ENCODE results near the gene UMAD1.

UMAD1 gene

DNA sequence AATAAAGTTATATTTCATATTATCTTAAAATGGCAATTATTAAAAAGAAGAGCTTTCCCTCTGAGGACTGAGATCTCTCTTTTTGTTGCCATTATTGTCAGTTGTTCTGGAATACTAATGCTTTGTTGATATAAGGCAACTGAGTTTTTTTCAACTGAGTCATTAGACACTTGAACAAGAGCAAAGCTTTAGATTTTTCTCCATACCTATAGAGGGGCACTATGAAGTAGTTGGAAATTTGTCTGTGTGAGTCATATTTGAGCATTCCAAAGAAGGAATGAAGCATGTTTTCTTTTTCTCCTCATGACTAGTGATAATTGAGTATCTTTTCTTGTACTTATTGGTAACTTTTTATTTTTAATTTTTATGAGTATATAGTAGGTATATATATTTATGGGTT, 53.3 kb downstream of the UMAD1 start:
- no peak for DNase-seq (ENCODE audit: low spot score)

DNA sequence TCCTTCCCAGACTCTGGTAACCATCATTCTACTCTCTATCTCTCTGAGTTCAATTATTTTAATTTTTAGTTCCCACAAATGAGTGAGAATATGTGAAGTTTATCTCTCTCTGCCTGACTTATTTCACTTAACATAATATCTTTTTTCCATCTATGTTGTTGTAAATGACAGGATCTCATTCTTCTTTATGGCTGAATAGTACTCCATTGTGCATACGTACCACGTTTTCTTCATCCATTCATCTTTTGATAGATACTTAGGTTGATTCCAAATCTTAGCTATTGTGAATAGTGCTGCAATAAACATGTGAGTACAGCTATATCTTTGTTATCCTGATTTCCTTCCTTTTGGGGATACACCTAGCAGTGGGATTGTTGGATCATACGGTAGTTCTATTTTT, 54.0 kb downstream of the UMAD1 start:
- DNase-seq (ENCODE audit: low spot score): no peak

DNA sequence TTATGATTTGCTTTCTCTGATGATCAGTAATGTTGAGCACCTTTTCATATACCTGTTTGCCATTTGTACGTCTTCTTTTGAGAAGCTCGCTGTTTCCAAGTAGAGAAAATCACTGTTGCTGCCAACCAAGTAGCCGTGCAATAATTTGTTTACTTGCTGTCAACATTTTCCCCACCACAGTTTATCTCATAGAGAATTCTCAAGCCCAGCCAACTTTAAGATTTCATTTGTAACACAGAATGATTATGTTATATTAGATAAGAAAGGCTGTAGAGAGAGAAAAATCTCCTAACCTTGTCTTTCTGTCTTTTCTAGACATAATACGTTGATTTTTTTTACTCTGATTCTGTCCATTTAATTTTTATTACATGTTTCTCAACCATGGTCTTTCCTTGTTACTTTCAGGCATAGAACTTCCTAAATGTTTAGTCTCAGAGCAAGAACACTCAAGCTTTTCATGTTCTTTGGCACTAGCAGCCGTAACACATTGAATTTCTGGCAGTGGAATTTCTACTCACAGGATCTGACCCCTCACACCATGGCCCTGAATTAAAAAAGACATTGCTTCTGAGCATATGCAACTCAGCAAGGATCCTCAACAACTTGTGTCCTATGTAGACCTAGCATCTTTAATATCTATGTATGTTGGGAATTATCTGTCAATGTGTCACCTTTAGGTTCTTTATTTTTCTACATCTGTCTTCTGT, 54.7 kb downstream of the UMAD1 start:
- no peak for DNase-seq (ENCODE audit: low spot score)

DNA sequence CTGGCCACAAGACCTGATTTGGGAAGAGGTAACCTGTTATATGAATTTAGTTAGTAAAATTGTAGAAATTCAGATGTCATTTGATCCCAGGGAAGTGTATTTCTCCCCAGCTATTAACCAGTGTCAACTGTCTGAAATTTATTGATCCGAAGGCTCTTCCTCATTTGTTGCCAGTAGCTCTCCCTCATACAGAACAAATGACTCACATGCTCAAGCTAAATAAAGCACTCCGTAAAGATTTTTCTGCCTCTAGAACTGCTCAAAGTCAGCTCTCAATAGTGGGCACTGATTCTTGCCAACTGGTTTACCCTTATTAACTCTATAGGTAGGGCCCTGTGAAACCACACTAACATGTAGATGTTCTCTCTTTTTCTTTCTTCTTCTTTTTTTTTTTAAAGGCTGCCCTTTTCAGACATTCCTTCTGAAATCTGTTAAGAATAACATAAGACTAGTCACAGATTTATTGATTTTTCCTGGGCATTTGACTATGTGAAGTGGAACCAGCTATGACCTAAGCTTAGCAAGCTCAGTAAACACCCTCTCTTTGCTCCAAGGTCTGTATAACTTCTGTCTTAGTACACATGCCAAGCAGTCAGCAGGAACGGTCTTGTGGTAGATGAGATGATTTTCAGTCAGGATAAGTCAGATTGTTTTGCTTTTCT, 56.0 kb downstream of the UMAD1 start:
- no peak for DNase-seq (ENCODE audit: low spot score)

DNA sequence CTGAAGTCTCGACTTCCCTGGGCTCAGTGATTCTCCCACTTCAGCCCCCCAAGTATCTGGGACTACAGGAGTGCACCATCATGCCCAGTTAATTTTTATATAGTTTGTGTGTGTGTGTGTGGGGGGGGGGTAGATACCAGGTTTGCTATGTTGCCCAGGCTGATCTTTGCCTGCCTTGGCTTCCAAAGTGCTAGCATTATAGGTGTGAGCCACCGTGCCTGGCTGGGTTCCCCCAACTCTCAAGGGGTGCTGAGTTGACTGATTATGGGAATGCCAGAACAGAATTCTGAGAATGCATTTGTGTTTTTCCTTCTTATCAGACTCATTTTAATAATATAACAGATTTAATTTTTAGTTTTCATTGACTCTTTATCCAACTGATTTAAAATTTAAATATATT, 58.4 kb downstream of the UMAD1 start:
- DNase-seq (ENCODE audit: low spot score): no peak

DNA sequence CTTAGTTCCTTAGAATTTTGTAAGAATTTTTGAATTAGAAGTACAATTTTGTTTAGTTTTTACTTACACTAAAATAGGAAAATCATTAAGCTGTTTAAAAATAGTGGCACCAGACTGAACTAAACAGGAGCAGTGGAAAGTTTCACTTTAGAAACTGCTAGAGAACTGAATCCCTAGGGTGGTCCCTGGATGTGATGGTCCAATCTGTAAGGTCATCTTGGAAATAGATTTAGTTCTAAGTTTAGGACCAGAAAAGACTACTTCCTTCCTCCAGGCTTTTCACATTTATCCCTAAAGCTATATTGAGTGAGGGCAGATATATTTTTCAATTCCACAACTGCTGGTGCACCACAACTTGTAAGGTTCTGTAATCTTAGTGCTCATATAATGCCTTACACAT, 58.8 kb downstream of the UMAD1 start:
- DNase-seq (ENCODE audit: low spot score): no peak

DNA sequence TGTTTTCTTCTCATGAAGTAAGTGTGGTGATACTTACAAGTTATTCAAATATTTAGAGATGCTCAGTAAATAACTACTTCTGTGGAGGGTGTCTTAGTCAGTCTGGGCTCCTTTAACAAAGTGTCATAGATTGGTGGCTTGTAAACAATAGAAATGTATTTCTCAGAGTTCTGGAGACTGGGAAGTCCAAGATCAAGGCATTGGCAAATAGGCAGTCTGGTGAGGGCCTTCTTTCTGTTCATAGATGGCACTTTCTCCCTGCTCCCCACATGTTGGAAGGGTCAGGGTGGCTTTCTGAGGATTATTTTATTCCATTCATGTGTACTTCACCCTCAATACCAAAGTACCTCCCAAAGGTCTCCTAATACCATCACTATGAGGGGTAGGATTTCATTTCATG, 59.4 kb downstream of the UMAD1 start:
- no peak for DNase-seq (ENCODE audit: low spot score)

DNA sequence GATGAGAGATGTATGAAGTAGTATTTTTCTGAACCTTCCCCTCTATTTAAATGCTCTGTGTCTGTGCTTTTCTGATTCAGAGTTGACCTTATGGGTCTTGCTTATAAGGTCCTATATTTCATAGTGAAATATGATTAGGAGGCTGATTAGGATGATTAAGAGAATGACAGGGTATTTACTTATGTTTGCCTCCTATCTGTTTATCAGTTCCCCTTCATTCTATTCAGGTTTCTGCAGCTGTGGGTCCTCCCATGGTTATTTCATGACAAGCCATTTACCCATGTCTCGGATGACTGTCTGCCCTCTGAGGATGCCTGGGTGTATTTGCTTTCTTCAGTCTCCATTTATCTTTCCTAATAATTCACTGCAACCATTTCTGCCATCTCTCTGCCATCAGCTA, 61.0 kb downstream of the UMAD1 start:
- no peak for DNase-seq (ENCODE audit: low spot score)

DNA sequence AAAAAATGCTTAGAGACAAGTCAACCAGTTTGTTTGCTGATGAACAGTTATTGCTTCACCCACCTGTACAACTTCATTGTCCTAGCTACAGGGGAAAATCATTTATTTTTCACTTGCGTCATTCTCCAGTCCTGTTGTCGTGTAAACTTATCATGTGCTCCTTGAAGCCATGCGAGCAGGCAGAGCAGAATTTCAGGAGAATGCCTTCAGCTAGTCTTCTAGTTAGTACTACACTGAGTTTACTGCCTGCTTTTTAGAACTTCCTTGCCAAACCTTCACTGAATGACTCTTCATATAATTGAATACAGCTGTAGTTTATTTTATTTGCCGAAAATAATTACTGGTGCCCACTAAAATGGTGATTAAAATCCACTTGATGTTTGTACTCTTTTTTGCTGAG, 62.3 kb downstream of the UMAD1 start:
- DNase-seq (ENCODE audit: low spot score): no peak

DNA sequence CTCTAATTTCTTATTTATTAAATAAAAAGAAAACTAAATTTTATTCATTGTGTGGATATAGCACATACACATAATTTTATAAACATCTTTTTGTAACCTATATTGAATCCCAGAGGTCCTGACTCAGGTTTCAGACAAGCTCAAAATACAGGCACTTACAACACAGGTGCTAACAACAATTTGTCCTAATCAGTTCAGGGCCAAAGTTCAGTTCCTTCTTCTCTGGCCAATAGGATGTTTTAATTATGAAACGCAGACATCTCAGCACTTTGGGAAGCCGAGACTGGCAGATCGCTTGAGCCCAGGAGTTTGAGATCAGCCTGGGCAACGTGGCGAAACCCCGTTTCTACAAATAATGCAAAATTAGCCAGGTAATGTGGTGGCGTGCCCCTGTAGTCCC, 62.9 kb downstream of the UMAD1 start:
- DNase-seq (ENCODE audit: low spot score): peak; percentile 23

DNA sequence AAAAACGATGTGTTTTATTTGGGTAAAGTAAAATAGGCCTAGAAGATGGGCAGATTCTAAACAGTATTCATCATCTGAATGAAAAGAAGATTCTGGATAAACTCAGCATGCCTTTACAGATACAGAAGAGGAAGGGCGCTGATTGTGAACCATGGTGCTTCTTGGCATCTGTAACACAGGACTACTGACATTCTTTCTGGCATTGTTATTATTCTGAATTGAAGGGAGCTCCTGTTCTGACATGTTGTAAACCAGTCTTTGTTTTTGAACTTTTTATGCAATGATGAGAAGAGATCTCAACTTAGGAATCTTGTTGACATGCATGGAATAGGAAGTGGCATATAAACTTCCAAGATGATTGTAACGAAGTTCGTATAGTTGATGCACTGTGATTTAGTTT, 64.3 kb downstream of the UMAD1 start:
- DNase-seq (ENCODE audit: low spot score): no peak

DNA sequence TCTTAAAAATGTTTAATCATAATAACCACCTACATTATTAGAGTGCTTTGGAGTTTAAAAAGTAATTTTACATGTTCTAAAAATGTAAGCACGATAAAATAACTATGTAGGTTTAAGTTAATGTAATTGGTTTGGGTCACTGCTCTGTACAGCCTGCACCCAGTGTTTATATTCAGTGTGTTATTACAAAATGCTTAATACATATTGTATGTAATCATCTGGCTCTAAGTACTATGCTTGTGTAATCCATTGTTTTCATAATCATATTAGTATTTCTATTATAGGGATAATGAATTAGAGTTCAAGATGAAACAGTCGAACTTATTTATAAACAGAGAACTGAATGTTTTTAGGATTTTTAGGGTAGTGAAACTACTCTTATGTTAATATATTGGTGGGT, 64.8 kb downstream of the UMAD1 start:
- no peak for DNase-seq (ENCODE audit: low spot score)

DNA sequence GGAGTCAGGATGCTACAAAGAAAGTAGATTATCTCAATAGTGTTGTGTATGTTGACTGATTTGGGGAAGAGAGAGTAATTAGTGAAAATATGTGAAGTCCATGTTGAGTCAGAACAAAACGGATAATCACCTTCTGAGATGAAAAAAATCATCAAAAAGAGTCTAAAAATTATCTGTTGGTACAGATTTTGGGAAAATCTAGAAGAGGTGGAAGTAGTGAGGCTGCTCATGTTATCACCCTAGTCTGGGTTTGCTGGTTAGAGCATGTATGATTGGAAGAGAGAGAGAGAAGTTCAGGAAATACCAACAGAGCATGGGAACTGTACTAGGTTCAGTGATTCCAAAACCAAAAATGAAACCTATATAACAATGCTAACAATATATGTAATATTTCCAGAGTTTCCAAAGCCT, 65.6 kb downstream of the UMAD1 start:
- no peak for DNase-seq (ENCODE audit: low spot score)

DNA sequence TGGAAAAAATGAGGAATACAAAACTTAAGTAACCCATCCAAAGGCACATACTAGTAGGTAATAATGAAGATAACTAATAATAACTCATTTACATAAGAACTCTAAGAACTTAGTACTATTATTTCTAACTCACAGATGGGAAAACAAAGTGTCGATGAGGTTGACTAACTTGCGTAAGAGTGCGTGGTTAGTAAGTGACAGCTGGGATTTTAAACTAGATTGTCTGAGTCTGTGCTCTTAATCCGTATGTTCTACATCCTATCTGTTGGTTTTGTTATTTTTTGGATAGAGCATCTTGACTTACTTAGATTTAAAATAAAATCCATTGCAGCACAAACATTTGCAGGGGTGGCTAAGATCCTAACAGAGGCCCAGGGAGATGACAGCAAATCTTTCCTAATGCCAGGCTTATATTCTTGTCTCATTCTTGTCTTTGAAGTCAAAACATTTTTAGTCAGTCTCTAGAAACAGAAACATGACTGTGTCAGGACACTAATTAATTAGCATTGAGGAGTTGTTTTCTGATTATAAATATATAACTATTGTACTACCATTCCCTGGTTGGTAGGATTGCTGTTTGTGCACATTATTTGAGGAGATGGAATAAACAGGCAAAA, 66.1 kb downstream of the UMAD1 start:
- DNase-seq (ENCODE audit: low spot score): no peak

DNA sequence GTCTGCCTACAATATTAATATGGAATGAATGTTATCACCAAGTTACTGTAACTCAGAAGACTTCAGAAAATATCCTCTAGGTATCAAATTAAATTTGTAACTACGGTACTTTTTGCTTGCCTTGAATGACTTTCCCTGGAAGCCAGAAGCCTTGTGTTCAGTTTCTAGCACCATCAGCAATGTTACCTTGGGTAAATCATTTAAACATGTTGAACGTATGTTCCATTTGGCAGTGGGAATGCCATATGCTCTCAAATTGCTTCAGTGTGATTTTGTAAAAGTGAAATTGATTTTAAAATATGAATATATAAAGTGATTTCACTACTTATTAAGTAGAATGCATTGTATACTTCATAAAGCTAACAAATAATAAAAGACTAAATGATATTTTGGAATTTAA, 66.7 kb downstream of the UMAD1 start:
- DNase-seq (ENCODE audit: low spot score): no peak

DNA sequence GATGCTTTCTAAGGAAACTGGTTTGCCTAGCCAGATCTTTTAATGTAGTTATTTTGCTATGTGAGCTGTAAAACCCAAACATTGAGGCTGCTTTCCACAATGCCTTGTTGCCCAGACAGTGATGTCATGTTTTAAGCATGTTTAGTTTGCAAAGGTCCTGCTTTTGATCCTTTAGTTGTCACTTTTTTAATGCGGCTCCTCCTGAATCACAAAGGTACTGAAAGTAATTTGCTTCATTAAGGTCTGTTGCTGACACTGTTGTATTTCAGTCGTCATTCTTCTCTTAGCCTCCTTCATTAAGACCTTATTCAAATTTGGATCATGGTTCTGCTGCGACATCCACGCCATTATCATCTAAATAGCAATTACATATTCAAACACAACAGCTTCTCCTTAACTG, 67.3 kb downstream of the UMAD1 start:
- DNase-seq (ENCODE audit: low spot score): no peak

DNA sequence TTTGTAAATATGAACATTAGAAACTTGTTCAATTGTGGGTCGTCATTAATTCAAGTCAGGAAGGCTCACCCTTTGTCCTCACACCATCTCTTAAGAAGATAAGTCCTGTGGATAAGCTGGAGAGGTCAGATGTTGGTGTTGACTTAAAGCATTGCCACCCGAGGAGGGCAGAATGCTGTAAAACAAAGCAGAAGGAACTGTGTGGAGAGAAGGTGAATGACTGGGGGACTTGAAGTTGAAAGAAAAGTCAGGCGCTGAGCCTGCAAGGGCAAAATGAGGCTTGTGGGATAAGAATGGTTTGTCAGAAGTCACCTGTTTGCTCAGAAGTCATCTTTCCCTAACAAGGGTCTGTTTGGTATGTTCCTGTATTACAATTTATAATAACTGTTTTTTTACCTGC, 68.7 kb downstream of the UMAD1 start:
- DNase-seq (ENCODE audit: low spot score): no peak

DNA sequence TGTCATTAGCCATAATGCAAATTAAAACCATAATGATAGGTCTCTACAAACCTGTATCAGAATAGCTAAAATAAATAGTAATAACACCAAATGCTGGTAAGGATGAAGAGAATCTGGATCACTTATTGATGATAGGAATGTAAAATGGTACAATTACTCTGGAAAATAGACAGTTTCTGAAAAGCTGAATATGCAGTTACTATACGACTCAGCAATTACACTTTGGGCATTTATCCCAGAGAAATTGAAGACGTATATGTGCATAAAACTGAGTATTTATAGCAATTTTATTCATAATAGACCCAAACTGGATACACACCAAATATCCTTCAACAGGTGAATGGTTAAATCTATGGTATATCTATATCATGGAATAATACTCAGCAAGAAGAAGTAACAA, 69.9 kb downstream of the UMAD1 start:
- DNase-seq (ENCODE audit: low spot score): no peak

DNA sequence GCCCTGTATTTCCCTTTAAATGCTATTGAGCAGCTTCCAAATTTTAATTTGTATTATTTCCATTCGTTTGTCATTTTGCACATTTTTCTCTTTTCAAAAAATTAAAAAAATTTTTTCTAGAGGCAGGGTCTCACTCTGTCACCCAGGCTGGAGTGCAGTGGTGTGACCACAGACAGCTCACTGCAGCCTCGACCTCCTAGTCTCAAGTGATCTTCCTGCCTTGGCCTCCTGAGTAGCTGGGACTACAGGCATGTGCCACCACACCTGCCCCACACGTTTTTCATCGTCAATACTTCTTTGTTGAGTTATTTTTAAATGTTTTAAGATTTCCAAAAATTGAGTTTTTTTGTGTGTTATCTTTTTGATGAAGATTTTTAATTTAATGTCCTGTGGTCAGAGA, 73.2 kb downstream of the UMAD1 start:
- no peak for DNase-seq (ENCODE audit: low spot score)

DNA sequence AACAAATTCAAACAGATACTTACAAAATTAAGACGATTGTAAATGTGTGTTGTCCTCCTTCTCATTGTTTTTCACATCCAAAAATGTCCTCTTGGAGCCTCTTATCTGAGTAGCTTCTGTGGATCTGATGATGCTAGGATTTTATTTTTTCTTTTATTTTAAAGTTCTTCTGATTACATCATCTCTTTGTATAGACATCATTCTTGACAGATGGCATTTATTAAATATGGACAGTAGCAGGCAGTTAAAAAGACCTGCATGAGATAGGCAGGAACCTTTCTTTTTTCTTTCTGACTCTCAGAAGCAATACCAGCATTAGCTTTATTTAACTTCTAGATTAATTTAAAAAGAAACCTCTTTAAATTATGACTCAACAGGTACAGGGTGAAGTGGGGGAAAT, 77.9 kb downstream of the UMAD1 start, which contains the start of gene RPA3:
Gene RPA3, minus strand, starts transcription at position 116 of the 400 bp plus-strand sequence. CDS start 78,189 bp downstream, outside the sequence.
- no peak for DNase-seq (ENCODE audit: low spot score)

DNA sequence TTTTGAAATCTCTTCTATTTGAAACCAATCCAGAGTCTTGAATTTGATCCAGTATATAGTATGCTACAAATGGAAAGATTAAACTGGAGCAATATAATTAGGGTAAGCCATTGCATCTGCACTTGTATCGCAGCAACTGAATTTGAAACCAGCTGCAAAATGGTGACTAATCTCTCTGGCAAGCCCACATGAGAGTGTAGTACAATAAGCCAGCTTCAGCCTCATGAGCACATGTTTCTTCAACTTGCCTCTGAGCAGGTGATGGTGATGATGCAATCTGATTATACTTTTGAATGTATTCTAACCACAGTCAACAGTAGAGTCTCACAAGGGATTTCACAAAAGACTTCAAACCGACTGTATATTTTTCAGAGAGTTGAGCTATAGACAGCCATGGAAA, 78.7 kb downstream of the UMAD1 start:
- DNase-seq (ENCODE audit: low spot score): peak; percentile 42

DNA sequence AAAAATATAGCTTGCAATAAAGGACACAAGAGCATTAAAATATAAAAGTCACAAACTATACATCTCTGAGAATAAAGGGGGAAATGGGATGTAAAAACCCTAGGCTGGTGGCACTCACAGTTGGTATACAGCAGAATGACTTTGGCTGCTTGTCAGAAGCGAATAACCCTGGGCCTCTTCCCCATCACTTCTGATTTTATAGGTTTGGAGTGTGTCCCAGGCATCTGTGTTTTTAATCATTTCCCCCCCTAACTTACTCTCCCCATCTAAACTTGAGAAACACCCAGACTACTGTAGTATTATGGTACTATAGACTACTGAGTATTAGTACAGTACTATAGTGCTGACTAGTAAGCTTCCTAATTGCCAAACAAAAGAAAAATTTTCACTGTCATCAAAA, 79.6 kb downstream of the UMAD1 start:
- DNase-seq (ENCODE audit: low spot score): no peak

DNA sequence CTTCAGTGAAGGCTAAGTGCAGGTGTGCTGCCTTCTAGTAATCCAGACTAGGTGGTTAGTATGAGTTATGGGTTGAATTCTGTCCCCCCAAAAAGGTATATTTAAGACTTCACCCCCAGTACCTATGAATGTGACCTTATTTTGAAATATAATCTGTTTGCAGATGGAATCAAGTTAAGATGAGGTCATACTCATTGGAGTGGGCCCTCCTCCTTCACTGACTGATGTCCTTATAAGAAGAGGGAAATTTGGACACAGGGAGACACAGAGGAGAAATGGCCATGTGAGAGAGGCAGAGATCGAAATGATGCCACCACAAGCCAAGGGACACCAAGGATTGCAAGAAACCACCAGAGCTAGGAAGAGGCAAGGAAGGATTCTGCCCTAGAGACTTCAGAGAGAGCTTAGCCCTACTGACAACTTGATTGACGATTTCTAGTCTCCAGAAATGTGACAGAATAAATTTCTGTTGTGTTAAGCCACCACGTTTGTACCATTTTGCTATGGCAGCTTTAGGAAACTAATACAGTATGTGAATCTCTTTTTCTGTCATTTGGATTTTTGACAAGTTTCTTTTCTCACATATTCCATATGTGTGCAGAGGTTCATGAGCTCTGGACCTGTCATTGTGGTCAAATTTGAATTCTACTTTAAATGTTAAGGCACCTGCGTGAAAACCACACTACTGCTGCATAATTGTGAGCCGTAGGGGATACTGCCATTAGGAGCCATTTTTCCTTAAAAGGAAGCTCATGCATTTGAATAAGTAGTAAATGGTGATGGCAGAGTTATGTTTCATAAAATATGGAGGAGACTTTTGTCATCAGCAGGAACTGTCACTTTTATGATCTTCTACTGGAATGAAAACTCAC, 80.4 kb downstream of the UMAD1 start:
- no peak for DNase-seq (ENCODE audit: low spot score)
